GM12878 (cell line): ENCODE measurements around the gene GALNT18. TPM values are rescaled to one million over a fixed set of nuclear protein-coding genes. Genes with fewer than 3 reads are reported as not detected.

Source experiments
- ATAC-seq: fragments of 200-7000 bp; cut with Tn5 transposase; 3 replicates; pipeline ENCODE4 v1.9.1; 2020; ENCODE audit warnings: mild to moderate bottlenecking, moderate library complexity
- BruUV-seq: library from RNA; stranded (reverse); fragments of 400-500 nt; replicated peaks from 2 replicates; lab custom pipeline; 2021; lab: Mats Ljungman, UMichigan
- CTCF ChIA-PET: fragments of 300-600 bp; sonication (Branson Sonifier 250); formaldehyde crosslinking; extraction: SDS; loops from one replicate; lab custom pipeline; 2021; ENCODE audit warnings: inconsistent platforms; lab: Yijun Ruan, JAX
- POLR2A ChIA-PET: fragments of 350-600 bp; formaldehyde crosslinking; extraction: SDS; loops from one replicate; lab custom pipeline; 2021; ENCODE audit warnings: inconsistent platforms; lab: Charles Lee
- RAD21 ChIA-PET: fragments of 300-600 bp; sonication (Branson Sonifier 250); formaldehyde crosslinking; loops from one replicate; lab custom pipeline; 2023; ENCODE audit warnings: antibody characterized with exemption; ENCODE audit not compliant: unreplicated experiment; lab: Charles Lee
- SMC1A ChIA-PET: fragments of 300-600 bp; sonication (Branson Sonifier 250); formaldehyde crosslinking; loops from one replicate; lab custom pipeline; 2023; ENCODE audit not compliant: unreplicated experiment, uncharacterized antibody; lab: Charles Lee
- DNase-seq: peaks from one replicate; pipeline ENCODE4 v3.0.0-alpha.2; 2011; ENCODE audit warnings: low read depth, low spot score
- FAIRE-seq: peaks from 3 replicates; lab custom pipeline; 2011; peaks lifted over from hg19 to GRCh38; lab: Jason Lieb, UNC
- H2AFZ ChIP-seq: 2 replicates; pipeline ENCODE4 v1.6.0; 2011; ENCODE audit warnings: low read depth, low read length, control low read depth; ENCODE audit not compliant: control insufficient read depth
- H3K27ac ChIP-seq: 2 replicates; pipeline ENCODE4 v1.5.1; 2011; ENCODE audit warnings: control low read depth; ENCODE audit not compliant: control insufficient read depth, insufficient read depth
- H3K27me3 ChIP-seq, 2 experiments: replicated peaks in 1 of 2; 2 replicates each; pipeline versions ENCODE4 v1.6.0 to v1.6.1; 2011; ENCODE audit warnings: low read length in 1 of 2; ENCODE audit not compliant: control insufficient read depth in 2 of 2, insufficient read depth in 2 of 2
- H3K36me3 ChIP-seq, 2 experiments: 2 replicates each; pipeline ENCODE4 v1.5.1; 2011; ENCODE audit warnings: low read length in 1 of 2; ENCODE audit not compliant: control insufficient read depth in 2 of 2, insufficient read depth in 2 of 2
- H3K4me1 ChIP-seq: 2 replicates; pipeline ENCODE4 v1.6.1; 2011; ENCODE audit warnings: mild to moderate bottlenecking, low read length, moderate library complexity, mixed read lengths; ENCODE audit not compliant: control insufficient read depth, insufficient read depth
- H3K4me2 ChIP-seq: 2 replicates; pipeline ENCODE4 v1.6.0; 2011; ENCODE audit warnings: control low read depth; ENCODE audit not compliant: control insufficient read depth, insufficient read depth
- H3K4me3 ChIP-seq: fragments of 200-600 bp; sonication (generic); 2 replicates; pipeline ENCODE4 v1.5.1; 2016
- H3K79me2 ChIP-seq: 2 replicates; pipeline ENCODE4 v1.6.0; 2011; ENCODE audit warnings: low read length; ENCODE audit not compliant: control insufficient read depth, insufficient read depth
- H3K9ac ChIP-seq: 2 replicates; pipeline ENCODE4 v1.8.0; 2011; ENCODE audit warnings: low read length, control low read depth, mixed read lengths; ENCODE audit not compliant: control insufficient read depth, insufficient read depth
- H3K9me3 ChIP-seq: replicated peaks from 3 replicates; pipeline ENCODE4 v1.5.1; 2011; ENCODE audit warnings: mild to moderate bottlenecking, low read length; ENCODE audit not compliant: control insufficient read depth, insufficient read depth
- H4K20me1 ChIP-seq: 2 replicates; pipeline ENCODE4 v1.6.0; 2011; ENCODE audit not compliant: control insufficient read depth, insufficient read depth
- CBFB ChIP-seq: IDR thresholded peaks from 2 replicates; pipeline ENCODE4 v1.6.1; 2016; ENCODE audit warnings: antibody characterized with exemption, low read depth
- FOS ChIP-seq: IDR thresholded peaks from 3 replicates; pipeline ENCODE4 v1.6.1; 2011; ENCODE audit warnings: borderline replicate concordance; ENCODE audit not compliant: insufficient read length; ENCODE audit errors: extremely low read depth
- KAT2A ChIP-seq: conservative IDR thresholded peaks from 2 replicates; pipeline ENCODE4 v1.6.1; 2011; ENCODE audit warnings: low read depth, low read length; ENCODE audit not compliant: control insufficient read depth
- KDM1A ChIP-seq: fragments of 200-600 bp; sonication (generic); IDR thresholded peaks from 2 replicates; pipeline ENCODE4 v1.6.1; 2016; ENCODE audit warnings: borderline replicate concordance
- MTA2 ChIP-seq: fragments of 450-650 bp; IDR thresholded peaks from 2 replicates; pipeline ENCODE4 v1.6.1; 2016; ENCODE audit warnings: low read depth, mild to moderate bottlenecking, moderate library complexity
- MYB ChIP-seq: fragments of 150-350 bp; IDR thresholded peaks from 2 replicates; pipeline ENCODE4 v1.6.1; 2014; ENCODE audit warnings: mild to moderate bottlenecking, low read depth, low read length, borderline replicate concordance
- NFYA ChIP-seq: IDR thresholded peaks from 2 replicates; pipeline ENCODE4 v1.6.1; 2011; ENCODE audit warnings: low read depth, mild to moderate bottlenecking, low read length, improper control_type of control experiment, borderline replicate concordance
- PAX8 ChIP-seq: fragments of 450-650 bp; IDR thresholded peaks from 2 replicates; pipeline ENCODE4 v1.6.1; 2017; ENCODE audit warnings: mild to moderate bottlenecking, moderate library complexity
- ZBTB33 ChIP-seq: fragments of 450-650 bp; IDR thresholded peaks from 2 replicates; pipeline ENCODE4 v1.6.1; 2017; ENCODE audit warnings: mild to moderate bottlenecking
- ZNF217 ChIP-seq: fragments of 450-650 bp; IDR thresholded peaks from 2 replicates; pipeline ENCODE4 v1.6.1; 2017; ENCODE audit warnings: antibody characterized with exemption, mild to moderate bottlenecking
- WGBS: methylation state at CpG from one replicate; pipeline ENCODE4 v1.1.6; 2016; ENCODE audit warnings: low lambda C conversion rate; ENCODE audit not compliant: insufficient replicate concordance, insufficient coverage; ENCODE audit errors: missing lambda C conversion rate; 5-methylcytosine and 5-hydroxymethylcytosine counted together
- in situ Hi-C: fragments of 300-500 bp; cut with MboI; formaldehyde crosslinking; loops from 9 replicates; pipeline ENCODE4 v1.14.3; 2018; ENCODE audit warnings: mixed read lengths
- intact Hi-C: fragments of 100-400 bp; cut with micrococcal nuclease; formaldehyde crosslinking; loops from one replicate; pipeline ENCODE4 v1.14.2; 2022; ENCODE audit not compliant: unreplicated experiment
- polyA plus RNA-seq, 11 experiments: library from polyadenylated mRNA; depleted of rRNA in 4 of 11; unstranded in 6 of 11; stranded (reverse) in 5 of 11; fragments of >200 nt; fragmentation: Nextera tagmentation in 4 of 11; fragmentation: Illumina TruSeq in 1 of 11; extraction: Ambion mirVana in 4 of 11; extraction: Trizol in 1 of 11; gene quantifications; 1 replicate in 1 of 11; 2 replicates in 10 of 11; pipeline versions ENCODE4 v1.2.1 to v1.2.3, GENCODE V29; 2011 to 2016; ENCODE audit warnings: inconsistent platforms in 2 of 11, missing spikeins in 2 of 11, low read depth in 1 of 11
- total RNA-seq, 4 experiments: library from RNA; depleted of rRNA in 3 of 4; stranded (reverse); fragments of >200 nt in 3 of 4; fragmentation: Illumina TruSeq in 1 of 4; extraction: Trizol in 1 of 4; gene quantifications; 2 replicates each; pipeline versions ENCODE4 v1.2.1 to v1.2.3, GENCODE V29; 2013 to 2021

GALNT18 gene
- total and polyA plus RNA-seq, 10 of the 15 experiments (the other 5 are each of a cell fraction or from before 2014, with no cell fraction given) = 1.2 to 14.2 (median 6.3) TPM

GRCh38 chr11:11577932-11578911, 43.6 kb downstream of the GALNT18 start (continued):
- TF ChIP-seq KAT2A (no peak), FOS (no peak), PAX8 (no peak), MYB (no peak)

- H4K20me1 ChIP-seq = no peaks in the 10 kb centered on the region
- H3K79me2 ChIP-seq = peaks cover 1% of the 10 kb centered on the region; the same call in 1 of the 2 replicates
- in situ Hi-C loops = no loop called here
- CTCF ChIA-PET = no interaction called here
- 0% methylated on average over 8 of the region's 8 CpGs for WGBS
- no TSS peak for BruUV-seq
- H3K27ac ChIP-seq = no peak overlapping the region
- H3K9me3 ChIP-seq = no peaks in the 10 kb centered on the region
- DNase-seq (no peak), ATAC-seq (no peak), FAIRE-seq (no peak)
- SMC1A ChIA-PET = no interaction called here
- intact Hi-C loops = no loop called here
- no peak overlapping the region for H3K4me2 ChIP-seq
- TF ChIP-seq CBFB (no peak), KDM1A (no peak), ZNF217 (no peak), ZBTB33 (no peak), MTA2 (no peak), PAX8 (no peak), NFYA (no peak)
- H3K36me3 ChIP-seq = no peaks in the 10 kb centered on the region
- H3K4me1 ChIP-seq = no peaks in the 10 kb centered on the region
- no peaks in the 10 kb centered on the region for H3K27me3 ChIP-seq
- H3K4me3 ChIP-seq = no peak overlapping the region
- POLR2A ChIA-PET = no interaction called here
- RAD21 ChIA-PET = no interaction called here
- H2AFZ ChIP-seq = no peak overlapping the region
- no peak overlapping the region for H3K9ac ChIP-seq
Measured at GRCh38 chr11:11577251-11577855, 44.5 kb downstream of the GALNT18 start.
